Progenitor cell of endocrine pancreas (in vitro differentiated cells): ENCODE results near the gene CPEB2. TPM values are rescaled to one million over a fixed set of nuclear protein-coding genes. Genes with fewer than 3 reads are reported as not detected.
"Not testable (repeated sequence)": the region's sequence is repeated elsewhere in the genome, so short reads cannot be mapped to it uniquely, and the experiment has no call there.

Experiments used
- DNase-seq: peaks from one replicate; pipeline ENCODE4 v3.0.0; 2021; ENCODE audit warnings: low spot score; ENCODE audit not compliant: unreplicated experiment
- H3K27ac Mint-ChIP-seq: 2 replicates; pipeline ENCODE4 v1.8.0; 2021; ENCODE audit warnings: mild to moderate bottlenecking, moderate library complexity, mixed read lengths
- H3K27me3 Mint-ChIP-seq: 2 replicates; pipeline ENCODE4 v1.8.0; 2021; ENCODE audit warnings: mixed read lengths
- H3K36me3 Mint-ChIP-seq: 2 replicates; pipeline ENCODE4 v1.8.0; 2022; ENCODE audit warnings: mixed read lengths; ENCODE audit not compliant: insufficient read depth
- H3K4me1 Mint-ChIP-seq: 2 replicates; pipeline ENCODE4 v1.8.0; 2021; ENCODE audit warnings: low read depth, mixed read lengths
- H3K4me3 Mint-ChIP-seq: 2 replicates; pipeline ENCODE4 v1.8.0; 2021; ENCODE audit warnings: low read depth, mild to moderate bottlenecking, moderate library complexity, mixed read lengths
- H3K9me3 Mint-ChIP-seq: 2 replicates; pipeline ENCODE4 v1.8.0; 2021; ENCODE audit warnings: low read depth, mixed read lengths
- total RNA-seq: library from RNA; stranded (reverse); gene quantifications from 2 replicates; pipeline ENCODE4 v1.2.1, GENCODE V29; 2021
- TF ChIP-seq, protein P1 (sequence below): fragments of 200-600 bp; sonication (generic); IDR thresholded peaks from one replicate; pipeline ENCODE4 v1.5.0; 2021; ENCODE audit warnings: antibody characterized with exemption, mild to moderate bottlenecking; ENCODE audit not compliant: unreplicated experiment

CPEB2 gene
- total RNA-seq, 1 donor from 2014 or later: 3.5 TPM

DNA sequence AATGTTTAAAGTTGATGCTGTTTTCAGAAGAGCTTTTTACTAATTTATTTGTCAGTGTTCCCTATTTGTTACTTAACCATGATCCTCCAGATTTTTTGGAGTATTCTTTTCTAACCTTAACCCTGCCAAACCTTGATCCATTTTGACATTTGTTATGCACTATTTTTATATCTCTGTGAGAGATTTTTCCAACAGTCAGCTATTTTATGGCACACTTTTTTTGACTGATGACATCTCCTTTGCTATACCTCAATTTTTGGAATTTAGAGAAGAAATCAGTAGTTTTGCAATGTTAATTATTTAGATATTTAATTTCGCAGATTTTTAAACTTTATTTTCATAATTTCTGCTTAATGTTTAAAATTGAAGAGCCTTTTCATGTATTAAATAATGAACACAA, 66.0 kb downstream of the CPEB2 start:
- no peaks in the 10 kb centered on the region for H3K36me3 Mint-ChIP-seq
- no peak overlapping the region for H3K27ac Mint-ChIP-seq
- TF ChIP-seq, protein P1, sequence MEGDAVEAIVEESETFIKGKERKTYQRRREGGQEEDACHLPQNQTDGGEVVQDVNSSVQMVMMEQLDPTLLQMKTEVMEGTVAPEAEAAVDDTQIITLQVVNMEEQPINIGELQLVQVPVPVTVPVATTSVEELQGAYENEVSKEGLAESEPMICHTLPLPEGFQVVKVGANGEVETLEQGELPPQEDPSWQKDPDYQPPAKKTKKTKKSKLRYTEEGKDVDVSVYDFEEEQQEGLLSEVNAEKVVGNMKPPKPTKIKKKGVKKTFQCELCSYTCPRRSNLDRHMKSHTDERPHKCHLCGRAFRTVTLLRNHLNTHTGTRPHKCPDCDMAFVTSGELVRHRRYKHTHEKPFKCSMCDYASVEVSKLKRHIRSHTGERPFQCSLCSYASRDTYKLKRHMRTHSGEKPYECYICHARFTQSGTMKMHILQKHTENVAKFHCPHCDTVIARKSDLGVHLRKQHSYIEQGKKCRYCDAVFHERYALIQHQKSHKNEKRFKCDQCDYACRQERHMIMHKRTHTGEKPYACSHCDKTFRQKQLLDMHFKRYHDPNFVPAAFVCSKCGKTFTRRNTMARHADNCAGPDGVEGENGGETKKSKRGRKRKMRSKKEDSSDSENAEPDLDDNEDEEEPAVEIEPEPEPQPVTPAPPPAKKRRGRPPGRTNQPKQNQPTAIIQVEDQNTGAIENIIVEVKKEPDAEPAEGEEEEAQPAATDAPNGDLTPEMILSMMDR: no peak
- no peaks in the 10 kb centered on the region for H3K9me3 Mint-ChIP-seq
- no peaks in the 10 kb centered on the region for H3K27me3 Mint-ChIP-seq
- no peaks in the 10 kb centered on the region for H3K4me1 Mint-ChIP-seq
- no peak overlapping the region for H3K4me3 Mint-ChIP-seq
- DNase-seq: no peak

DNA sequence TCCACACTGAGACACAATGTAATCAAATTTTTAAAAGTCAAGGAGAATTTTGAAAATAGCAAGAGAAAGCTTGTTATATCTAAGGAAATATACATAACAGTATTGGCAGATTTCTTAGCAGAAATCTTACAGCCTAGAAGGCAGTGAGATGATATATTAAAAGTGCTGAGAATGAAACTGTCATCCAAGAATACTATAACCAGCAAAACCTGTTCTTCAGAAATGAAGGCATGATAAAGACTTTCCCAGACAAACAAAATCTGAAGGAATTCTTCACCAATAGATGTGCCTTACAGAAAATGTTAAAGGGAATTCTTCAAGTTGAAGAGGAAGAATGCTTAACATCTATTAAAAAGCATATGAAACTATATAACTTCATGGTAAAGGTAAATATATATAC, 73.6 kb downstream of the CPEB2 start:
- Mint-ChIP-seq H3K4me1 (no peaks in the 10 kb centered on the region), H3K9me3 (peaks cover 13% of the 10 kb centered on the region), H3K4me3 (no peak overlapping the region), H3K27ac (no peak overlapping the region), H3K27me3 (no peaks in the 10 kb centered on the region), H3K36me3 (no peaks in the 10 kb centered on the region)
- TF ChIP-seq, protein P1: no peak
- no peak for DNase-seq

DNA sequence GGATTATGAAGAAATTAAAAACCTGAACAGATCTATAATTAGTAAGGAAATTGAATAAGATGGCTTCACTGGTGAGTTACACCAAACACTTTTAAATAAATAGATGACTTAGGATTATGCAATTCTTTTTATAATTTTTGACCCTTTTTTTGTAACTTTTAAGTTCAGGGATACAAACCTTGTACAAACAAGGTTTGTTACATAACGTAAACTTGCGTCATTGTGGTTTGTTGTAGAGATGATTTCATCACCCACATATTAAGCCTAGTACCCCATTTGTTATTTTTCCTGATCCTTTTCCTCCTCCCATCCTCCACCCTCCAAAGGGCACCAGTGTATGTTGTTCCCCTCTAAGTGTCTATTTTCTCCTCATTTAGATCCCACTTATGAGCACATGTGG, 75.7 kb downstream of the CPEB2 start:
- Mint-ChIP-seq H3K36me3 (no peaks in the 10 kb centered on the region), H3K27ac (no peak overlapping the region), H3K9me3 (peaks cover 13% of the 10 kb centered on the region), H3K4me1 (no peaks in the 10 kb centered on the region), H3K27me3 (no peaks in the 10 kb centered on the region), H3K4me3 (no peak overlapping the region)
- TF ChIP-seq, protein P1: no peak
- DNase-seq: no peak

- TF ChIP-seq, protein P1: no peak
- H3K27me3 Mint-ChIP-seq: no peaks in the 10 kb centered on the region
- H3K36me3 Mint-ChIP-seq: no peaks in the 10 kb centered on the region
- DNase-seq: no peak
- no peaks in the 10 kb centered on the region for H3K4me1 Mint-ChIP-seq
- no peak overlapping the region for H3K27ac Mint-ChIP-seq
- H3K4me3 Mint-ChIP-seq: no peak overlapping the region
- peaks cover 13% of the 10 kb centered on the region for H3K9me3 Mint-ChIP-seq
These were observed 76.7 kb downstream of the CPEB2 start for GRCh38 chr4:15078682-15079642.

DNA sequence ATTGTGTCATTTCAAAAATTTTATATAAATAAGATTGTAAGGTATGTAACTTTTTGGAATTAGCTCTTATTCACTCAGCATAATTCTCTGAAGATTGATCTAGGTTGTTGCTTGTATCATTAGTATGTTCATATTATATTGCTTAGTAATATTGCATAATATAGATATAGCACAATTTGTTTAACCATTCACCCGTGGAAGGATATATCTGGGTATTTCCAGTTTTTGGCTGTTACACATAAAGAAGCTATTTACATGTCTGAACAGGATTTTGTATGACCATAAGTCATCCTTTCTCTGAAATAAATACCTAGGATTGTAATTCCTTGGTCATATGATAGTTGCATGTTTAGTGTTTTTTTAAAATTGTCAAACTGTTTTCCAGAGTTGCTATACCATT, 82.5 kb downstream of the CPEB2 start:
- no peak for DNase-seq
- peaks cover 21% of the 10 kb centered on the region for H3K9me3 Mint-ChIP-seq
- H3K4me1 Mint-ChIP-seq: no peaks in the 10 kb centered on the region
- H3K27me3 Mint-ChIP-seq: no peaks in the 10 kb centered on the region
- TF ChIP-seq, protein P1: no peak
- H3K27ac Mint-ChIP-seq: no peak overlapping the region
- peaks cover 2% of the 10 kb centered on the region for H3K36me3 Mint-ChIP-seq
- no peak overlapping the region for H3K4me3 Mint-ChIP-seq

GRCh38 chr4:15085762-15086161, 83.5 kb downstream of the CPEB2 start:
- H3K27me3 Mint-ChIP-seq, DNase-seq, H3K36me3 Mint-ChIP-seq, H3K27ac Mint-ChIP-seq, H3K4me3 Mint-ChIP-seq, H3K4me1 Mint-ChIP-seq: not testable (repeated sequence)
- peaks cover 21% of the 10 kb centered on the region for H3K9me3 Mint-ChIP-seq

GRCh38 chr4:15086259-15086658, 84.0 kb downstream of the CPEB2 start:
- not testable (repeated sequence) for H3K4me3 Mint-ChIP-seq, H3K27me3 Mint-ChIP-seq, H3K36me3 Mint-ChIP-seq, H3K27ac Mint-ChIP-seq, H3K4me1 Mint-ChIP-seq, DNase-seq
- peaks cover 21% of the 10 kb centered on the region for H3K9me3 Mint-ChIP-seq
